ENCODE measurements around the gene USP13. TPM values are rescaled to one million over a fixed set of nuclear protein-coding genes. Genes with fewer than 3 reads are reported as not detected.

Gene USP13
- polyA plus RNA-seq, 3 donors = 0.31 to 1.6 (median 1.2) TPM

DNA sequence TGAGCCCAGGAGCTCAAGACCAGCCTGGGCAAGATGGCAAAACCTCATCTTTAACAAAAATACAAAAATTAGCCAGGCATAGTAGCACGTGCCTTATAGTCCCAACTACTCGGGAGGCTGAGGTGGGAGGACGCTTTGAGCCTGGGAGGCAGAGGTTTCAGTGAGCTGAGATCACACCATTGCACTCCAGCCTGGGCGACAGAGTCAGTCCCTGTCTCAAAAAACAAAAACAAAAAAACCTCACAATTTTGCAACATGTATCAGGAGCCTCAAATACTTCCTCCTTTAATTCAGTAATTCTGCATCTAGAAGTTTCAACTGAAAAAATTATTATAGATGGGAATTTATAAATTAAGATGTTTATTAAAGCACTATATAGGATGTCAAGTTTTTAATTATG lies 49.5 kb upstream of the USP13 start:
- Histone ChIP-seq H3K36me3 (replicated peaks in 1 of 2; ENCODE audit: control insufficient read depth in 1 of 2, insufficient read depth in 2 of 2, low read length in 2 of 2) (peaks cover 39 to 43% of the 10 kb centered on the region in 2 donors), H3K79me2 (ENCODE audit: insufficient read depth, low read length) (peaks cover 73% of the 10 kb centered on the region), H4K20me1 (ENCODE audit: insufficient read depth, low read length) (no peaks in the 10 kb centered on the region), H3K4me1 (ENCODE audit: control insufficient read depth in 1 of 2, insufficient read depth in 2 of 2, low read length in 2 of 2) (peaks cover 27 to 36% of the 10 kb centered on the region in 2 donors), H3K9ac (ENCODE audit: insufficient read depth, low read length, poor library complexity, severe bottlenecking) (no peak overlapping the region), H2AFZ (ENCODE audit: insufficient read depth, low read depth, low read length, poor library complexity, severe bottlenecking) (no peak overlapping the region), H3K4me3 (replicated peaks in 1 of 3; ENCODE audit: low read depth in 2 of 3, low read length in 3 of 3) (peak overlapping the region in 1 of 3 experiments; percentile 96), H3K9me3 (replicated peaks in 1 of 2; ENCODE audit: control insufficient read depth in 1 of 2, insufficient read depth in 1 of 2, low read length in 2 of 2) (no peaks in the 10 kb centered on the region), H3K4me2 (replicated peaks; ENCODE audit: extremely low read depth, low read length, poor library complexity, severe bottlenecking) (peak overlapping the region; percentile 90), H3K27me3 (ENCODE audit: control insufficient read depth in 2 of 2, insufficient read depth in 2 of 2, low read length in 2 of 2) (no peaks in the 10 kb centered on the region), H3K27ac (ENCODE audit: low read depth in 1 of 2, low read length in 2 of 2) (peak overlapping the region in 1 of 2 donors; percentile 6)
- Mint-ChIP-seq H3K9me3 (no peaks in the 10 kb centered on the region), H3K27me3 (ENCODE audit: low read depth in 3 of 3) (peaks cover 0 to 2% (median 0%) of the 10 kb centered on the region in 3 donors), H3K36me3 (peaks cover 36 to 39% of the 10 kb centered on the region in 2 donors), H3K4me1 (peaks cover 33% of the 10 kb centered on the region), H3K4me3 (no peak overlapping the region), H3K27ac (peak overlapping the region in 4 of 7 donors; percentile 14 to 100 (median 44))
- intact Hi-C loops (cut with micrococcal nuclease) = loop anchor here (5.0 kb wide), 2 partner anchors 41 to 256 kb away; partner anchors contain the start of genes ACTL6A (in 1 of the 2) and MFN1 (in 1 of the 2)
- TF ChIP-seq CTCF (IDR thresholded peaks at IDR 0.05) = no peak
- DNase-seq = peak in 1 of 3 donors; percentile 1
- 100% methylated on average over 1 of the region's 4 CpGs for WGBS (ENCODE audit: insufficient coverage)

DNA sequence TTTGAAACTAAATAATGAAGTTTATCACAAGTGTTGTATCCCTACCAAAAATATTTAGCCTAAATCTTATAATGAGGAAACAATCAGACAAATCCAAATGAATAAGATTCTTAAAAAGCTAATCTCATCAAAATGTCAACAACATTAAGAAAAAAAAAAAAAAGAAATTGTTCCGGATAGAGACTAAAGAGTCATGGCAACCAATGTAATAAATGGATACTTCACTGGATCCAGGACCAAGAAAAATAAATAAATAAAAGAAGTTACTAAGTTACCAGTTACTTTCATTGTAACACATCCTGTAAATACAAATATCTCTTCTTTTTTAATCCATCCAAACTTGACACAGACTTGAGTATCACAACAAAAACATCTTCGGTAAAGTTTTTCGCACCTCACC lies 49.0 kb upstream of the USP13 start:
- no peaks in the 10 kb centered on the region for H3K9me3 Mint-ChIP-seq
- H3K36me3 Mint-ChIP-seq = peaks cover 31 to 34% of the 10 kb centered on the region in 2 donors
- Histone ChIP-seq H3K4me1 (ENCODE audit: control insufficient read depth in 1 of 2, insufficient read depth in 2 of 2, low read length in 2 of 2) (peaks cover 29 to 39% of the 10 kb centered on the region in 2 donors), H3K27me3 (ENCODE audit: control insufficient read depth in 2 of 2, insufficient read depth in 2 of 2, low read length in 2 of 2) (no peaks in the 10 kb centered on the region), H3K79me2 (ENCODE audit: insufficient read depth, low read length) (peaks cover 78% of the 10 kb centered on the region), H3K27ac (ENCODE audit: low read depth in 1 of 2, low read length in 2 of 2) (peak overlapping the region; percentile 95 to 99), H3K36me3 (replicated peaks in 1 of 2; ENCODE audit: control insufficient read depth in 1 of 2, insufficient read depth in 2 of 2, low read length in 2 of 2) (peaks cover 33 to 38% of the 10 kb centered on the region in 2 donors), H3K9ac (ENCODE audit: insufficient read depth, low read length, poor library complexity, severe bottlenecking) (peak overlapping the region; percentile 95), H3K4me2 (replicated peaks; ENCODE audit: extremely low read depth, low read length, poor library complexity, severe bottlenecking) (peak overlapping the region; percentile 90), H3K4me3 (replicated peaks in 1 of 3; ENCODE audit: low read depth in 2 of 3, low read length in 3 of 3) (peak overlapping the region; percentile 79 to 96 (median 96)), H3K9me3 (replicated peaks in 1 of 2; ENCODE audit: control insufficient read depth in 1 of 2, insufficient read depth in 1 of 2, low read length in 2 of 2) (no peaks in the 10 kb centered on the region), H4K20me1 (ENCODE audit: insufficient read depth, low read length) (peaks cover 3% of the 10 kb centered on the region), H2AFZ (ENCODE audit: insufficient read depth, low read depth, low read length, poor library complexity, severe bottlenecking) (peak overlapping the region; percentile 96)
- H3K27me3 Mint-ChIP-seq (ENCODE audit: low read depth in 3 of 3) = peaks cover 0 to 2% (median 0%) of the 10 kb centered on the region in 3 donors
- H3K27ac Mint-ChIP-seq = peak overlapping the region; percentile 99 to 100 (median 99)
- WGBS (ENCODE audit: insufficient coverage) = no CpG with 5 or more reads among the region's 3 CpGs
- intact Hi-C loops (cut with micrococcal nuclease) = loop anchor here (5.0 kb wide), 2 partner anchors 42 to 257 kb away; partner anchors contain the start of genes ACTL6A (in 1 of the 2) and MFN1 (in 1 of the 2)
- no peak for DNase-seq
- TF ChIP-seq CTCF (IDR thresholded peaks at IDR 0.05) = no peak
- H3K4me3 Mint-ChIP-seq = peak overlapping the region; percentile 97 to 100
- H3K4me1 Mint-ChIP-seq = peaks cover 36% of the 10 kb centered on the region
